GM12873 (cell line): ENCODE measurements around the gene CALN1.

Experiments used
- TF ChIP-seq, protein P1 (sequence below): IDR thresholded peaks from 2 replicates; pipeline ENCODE4 v1.5.1; 2012; ENCODE audit warnings: low read depth, mild to moderate bottlenecking, moderate library complexity, low read length, control low read depth; ENCODE audit not compliant: insufficient read depth; ENCODE audit errors: missing control alignments

CALN1 gene

GRCh38 chr7:72109566-72109965 lies 302.6 kb downstream of the CALN1 start:
- TF ChIP-seq, protein P1, sequence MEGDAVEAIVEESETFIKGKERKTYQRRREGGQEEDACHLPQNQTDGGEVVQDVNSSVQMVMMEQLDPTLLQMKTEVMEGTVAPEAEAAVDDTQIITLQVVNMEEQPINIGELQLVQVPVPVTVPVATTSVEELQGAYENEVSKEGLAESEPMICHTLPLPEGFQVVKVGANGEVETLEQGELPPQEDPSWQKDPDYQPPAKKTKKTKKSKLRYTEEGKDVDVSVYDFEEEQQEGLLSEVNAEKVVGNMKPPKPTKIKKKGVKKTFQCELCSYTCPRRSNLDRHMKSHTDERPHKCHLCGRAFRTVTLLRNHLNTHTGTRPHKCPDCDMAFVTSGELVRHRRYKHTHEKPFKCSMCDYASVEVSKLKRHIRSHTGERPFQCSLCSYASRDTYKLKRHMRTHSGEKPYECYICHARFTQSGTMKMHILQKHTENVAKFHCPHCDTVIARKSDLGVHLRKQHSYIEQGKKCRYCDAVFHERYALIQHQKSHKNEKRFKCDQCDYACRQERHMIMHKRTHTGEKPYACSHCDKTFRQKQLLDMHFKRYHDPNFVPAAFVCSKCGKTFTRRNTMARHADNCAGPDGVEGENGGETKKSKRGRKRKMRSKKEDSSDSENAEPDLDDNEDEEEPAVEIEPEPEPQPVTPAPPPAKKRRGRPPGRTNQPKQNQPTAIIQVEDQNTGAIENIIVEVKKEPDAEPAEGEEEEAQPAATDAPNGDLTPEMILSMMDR = no peak

DNA sequence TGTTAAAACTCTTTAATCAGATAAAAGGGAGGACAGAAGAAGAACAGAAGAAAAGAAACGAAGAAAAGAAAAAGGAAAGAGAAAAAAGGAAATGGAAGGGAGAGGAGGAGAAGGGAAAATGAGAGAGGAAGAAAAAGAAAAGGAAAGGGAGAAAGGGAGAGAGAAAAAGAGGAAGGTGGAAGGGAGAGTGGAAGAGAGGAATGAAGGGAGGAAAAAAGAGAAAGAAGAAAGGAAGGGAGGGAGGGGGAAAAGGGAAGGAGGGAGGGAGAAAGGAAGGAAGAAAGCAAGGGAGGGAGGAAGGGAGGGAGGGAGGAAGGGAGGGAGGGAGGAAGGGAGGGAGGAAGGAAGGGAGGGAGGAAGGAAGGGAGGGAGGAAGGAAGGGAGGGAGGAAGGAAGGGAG lies 305.7 kb downstream of the CALN1 start:
- TF ChIP-seq, protein P1 = no peak

DNA sequence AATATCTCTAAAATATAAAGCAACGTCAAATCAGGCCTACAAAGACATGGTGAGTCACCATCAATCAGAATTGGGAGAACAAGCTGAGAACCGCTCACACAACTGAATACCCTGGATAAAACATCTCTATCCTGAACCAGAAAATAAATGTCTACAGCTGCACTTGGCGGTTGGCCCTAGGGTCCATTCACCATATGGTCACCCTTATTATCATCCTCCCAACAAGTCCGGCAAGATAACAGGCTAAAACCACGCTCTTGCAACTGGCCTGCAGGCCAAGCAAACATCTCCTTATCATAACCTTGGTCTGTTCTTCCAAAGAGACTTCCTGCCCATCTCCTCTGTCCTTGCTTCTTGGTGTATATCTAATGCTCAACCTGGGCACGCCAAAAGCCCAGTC lies 310.7 kb downstream of the CALN1 start:
- TF ChIP-seq, protein P1 = no peak

DNA sequence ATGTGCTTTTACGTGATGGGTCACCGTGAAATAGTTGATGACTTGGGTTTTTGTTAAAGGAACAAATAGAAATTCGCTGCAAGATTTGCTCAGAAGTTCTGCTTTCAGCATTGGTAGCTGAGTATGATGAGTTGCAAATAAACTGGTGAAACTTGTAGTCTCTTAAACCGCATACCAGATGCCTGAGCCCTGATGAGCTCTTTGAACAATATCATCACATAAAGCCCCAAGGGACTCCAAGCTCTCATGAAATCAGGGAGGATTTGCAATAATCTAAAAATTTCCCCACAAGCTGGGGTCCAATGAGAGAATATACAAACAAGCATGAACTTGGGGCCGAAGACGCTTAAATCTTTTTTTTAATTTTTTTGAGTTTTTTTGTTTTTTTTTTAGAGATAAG lies 312.4 kb downstream of the CALN1 start:
- TF ChIP-seq, protein P1 = no peak

DNA sequence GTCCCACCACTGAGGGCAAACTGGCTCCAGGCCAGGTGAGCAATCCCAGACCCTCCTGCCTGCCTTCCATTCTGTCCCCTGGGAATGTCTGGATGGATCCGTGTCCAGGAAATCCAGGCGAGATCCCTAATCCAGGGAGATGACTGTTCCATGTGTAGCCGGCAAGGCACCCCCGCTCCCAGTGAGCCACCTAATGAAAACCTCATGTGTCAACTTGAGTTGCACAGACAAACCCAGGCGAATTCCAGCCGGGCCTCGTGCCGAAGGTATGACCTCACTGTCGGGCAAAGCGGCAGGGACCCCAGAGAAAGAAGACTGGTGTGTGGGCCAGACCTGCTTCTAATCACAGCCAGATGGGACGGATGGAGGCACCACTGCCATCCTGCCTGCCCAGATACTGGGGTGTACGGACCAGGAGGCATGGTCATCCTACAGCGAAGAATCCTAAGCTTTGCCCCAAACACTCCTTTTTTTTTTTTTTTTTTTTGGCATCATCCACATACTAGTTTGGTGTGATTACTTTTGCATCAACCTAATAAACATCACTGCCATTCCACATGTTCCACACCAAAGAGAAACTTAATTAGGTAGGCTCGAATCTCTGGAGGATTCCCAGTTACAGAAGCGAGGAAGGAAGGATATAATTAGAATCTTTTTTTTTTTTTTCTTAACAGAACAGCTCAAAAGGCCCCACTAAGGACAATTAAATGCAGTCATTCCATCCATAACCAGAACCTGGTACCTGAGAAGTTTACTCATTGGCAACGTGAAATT lies 313.1 kb downstream of the CALN1 start:
- TF ChIP-seq, protein P1 = no peak

DNA sequence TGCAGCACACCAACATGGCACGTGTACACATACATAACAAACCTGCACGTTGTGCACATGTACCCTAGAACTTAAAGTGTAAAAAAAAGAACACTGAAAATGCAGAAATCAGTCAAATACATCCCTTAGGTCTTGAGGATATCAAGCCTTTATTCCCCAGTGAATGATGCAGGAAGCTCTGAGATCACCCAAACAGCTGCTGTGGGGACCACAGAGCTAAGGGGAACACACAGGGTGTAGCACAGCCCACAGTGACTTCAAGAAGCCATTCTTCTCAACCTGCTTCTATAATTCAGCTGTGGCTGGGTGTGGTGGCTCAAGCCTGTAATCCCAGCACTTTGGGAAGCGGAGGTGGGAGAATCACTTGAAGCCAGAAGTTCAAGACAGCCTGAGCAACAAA lies 314.9 kb downstream of the CALN1 start:
- TF ChIP-seq, protein P1 = no peak

DNA sequence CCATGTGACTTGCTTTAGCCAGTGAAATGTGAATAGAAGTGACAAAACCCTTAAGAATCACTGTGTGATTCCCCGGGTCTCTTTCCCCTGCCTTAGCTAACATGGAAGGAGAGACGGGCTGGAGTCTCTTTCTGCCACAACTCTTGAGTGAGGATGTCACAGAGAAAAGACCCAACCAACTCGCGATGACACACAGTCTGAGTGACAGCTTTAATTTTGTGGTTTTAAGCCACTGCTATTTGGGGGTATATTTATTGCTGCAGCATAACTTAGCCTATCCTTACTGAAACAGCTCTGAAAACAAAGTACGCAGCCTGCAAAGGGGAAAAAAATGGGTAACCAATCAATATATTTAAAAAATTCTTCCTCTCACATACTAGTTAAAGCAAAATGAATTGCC lies 319.4 kb downstream of the CALN1 start:
- TF ChIP-seq, protein P1 = no peak

GRCh38 chr7:72087926-72088325 lies 324.2 kb downstream of the CALN1 start:
- TF ChIP-seq, protein P1 = no peak
